Suprapubic skin (tissue), 4 donors: ENCODE measurements around the gene CLDN19. TPM values are rescaled to one million over a fixed set of nuclear protein-coding genes. Genes with fewer than 3 reads are reported as not detected.

Experiments used
- DNase-seq, 2 donors: peaks; one replicate each; pipeline ENCODE4 v3.0.0-alpha.2; 2019; ENCODE audit warnings: low spot score in 2 of 2
- H3K27ac ChIP-seq: fragments of 200-600 bp; sonication (generic); one replicate; pipeline ENCODE4 v1.5.1; 2019
- H3K27me3 ChIP-seq: fragments of 200-600 bp; sonication (generic); one replicate; pipeline ENCODE4 v1.5.1; 2019
- H3K36me3 ChIP-seq: fragments of 200-600 bp; sonication (generic); one replicate; pipeline ENCODE4 v1.5.1; 2019
- H3K4me1 ChIP-seq: fragments of 200-600 bp; sonication (generic); one replicate; pipeline ENCODE4 v1.5.1; 2019
- H3K4me3 ChIP-seq: fragments of 200-600 bp; sonication (generic); one replicate; pipeline ENCODE4 v1.5.1; 2019; ENCODE audit warnings: mild to moderate bottlenecking
- H3K9me3 ChIP-seq: fragments of 200-600 bp; sonication (generic); one replicate; pipeline ENCODE4 v1.5.1; 2019
- EP300 ChIP-seq: sonication (generic); formaldehyde crosslinking; IDR thresholded peaks from one replicate; pipeline ENCODE4 v1.6.1; 2017; ENCODE audit warnings: antibody characterized with exemption
- POLR2A ChIP-seq, 2 donors: fragments of 450-650 bp; IDR thresholded peaks; one replicate each; pipeline ENCODE4 v1.6.1; 2017; ENCODE audit warnings: antibody characterized with exemption in 2 of 2, mild to moderate bottlenecking in 2 of 2, moderate library complexity in 2 of 2
- POLR2AphosphoS5 ChIP-seq, 3 donors: sonication (generic); formaldehyde crosslinking; IDR thresholded peaks; one replicate each; pipeline ENCODE4 v1.6.1; 2017; ENCODE audit warnings: antibody characterized with exemption in 3 of 3
- WGBS: methylation state at CpG from one replicate; pipeline ENCODE4 v1.1.5; 2018; 5-methylcytosine and 5-hydroxymethylcytosine counted together
- total RNA-seq, 4 donors: library from RNA; depleted of rRNA; stranded (reverse); fragments of >200 nt; gene quantifications; one replicate each; pipeline ENCODE4 v1.1.0, GENCODE V29; 2016
- TF ChIP-seq, protein P1 (sequence below), 2 donors: fragments of 200-600 bp in 1 of 2; fragments of 450-650 bp in 1 of 2; sonication (generic) in 1 of 2; IDR thresholded peaks; one replicate each; pipeline ENCODE4 v1.5.1; 2016 to 2019; ENCODE audit warnings: antibody characterized with exemption in 2 of 2, mild to moderate bottlenecking in 1 of 2, moderate library complexity in 1 of 2

Gene CLDN19
- total RNA-seq, 4 donors from 2014 or later, result 0.38 to 0.98 (median 0.44) TPM; not detected in 1

DNA sequence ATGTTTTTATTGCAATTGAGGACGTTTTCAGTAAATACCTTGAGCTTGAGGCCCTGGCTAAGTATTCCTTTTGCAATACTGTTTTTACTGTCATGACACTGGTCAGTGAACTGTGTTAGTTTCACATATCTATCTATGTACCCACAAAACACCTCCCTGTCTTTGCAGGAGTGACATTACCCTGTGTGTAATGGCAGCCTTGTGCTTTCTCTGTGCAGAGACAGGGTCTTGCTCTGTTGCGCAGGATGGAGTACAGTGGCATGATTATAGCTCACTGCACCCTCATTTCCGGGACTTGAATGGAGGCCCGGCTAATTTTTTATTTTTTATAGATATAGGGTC, 48.9 kb downstream of the CLDN19 start:
- no peak for TF ChIP-seq EP300
- TF ChIP-seq POLR2A (IDR thresholded peaks at IDR 0.05), result no peak
- TF ChIP-seq POLR2AphosphoS5 (IDR thresholded peaks at IDR 0.05), result no peak
- TF ChIP-seq, protein P1, sequence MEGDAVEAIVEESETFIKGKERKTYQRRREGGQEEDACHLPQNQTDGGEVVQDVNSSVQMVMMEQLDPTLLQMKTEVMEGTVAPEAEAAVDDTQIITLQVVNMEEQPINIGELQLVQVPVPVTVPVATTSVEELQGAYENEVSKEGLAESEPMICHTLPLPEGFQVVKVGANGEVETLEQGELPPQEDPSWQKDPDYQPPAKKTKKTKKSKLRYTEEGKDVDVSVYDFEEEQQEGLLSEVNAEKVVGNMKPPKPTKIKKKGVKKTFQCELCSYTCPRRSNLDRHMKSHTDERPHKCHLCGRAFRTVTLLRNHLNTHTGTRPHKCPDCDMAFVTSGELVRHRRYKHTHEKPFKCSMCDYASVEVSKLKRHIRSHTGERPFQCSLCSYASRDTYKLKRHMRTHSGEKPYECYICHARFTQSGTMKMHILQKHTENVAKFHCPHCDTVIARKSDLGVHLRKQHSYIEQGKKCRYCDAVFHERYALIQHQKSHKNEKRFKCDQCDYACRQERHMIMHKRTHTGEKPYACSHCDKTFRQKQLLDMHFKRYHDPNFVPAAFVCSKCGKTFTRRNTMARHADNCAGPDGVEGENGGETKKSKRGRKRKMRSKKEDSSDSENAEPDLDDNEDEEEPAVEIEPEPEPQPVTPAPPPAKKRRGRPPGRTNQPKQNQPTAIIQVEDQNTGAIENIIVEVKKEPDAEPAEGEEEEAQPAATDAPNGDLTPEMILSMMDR (IDR thresholded peaks at IDR 0.05), result no peak
- Histone ChIP-seq H3K36me3 (peaks cover 17% of the 10 kb centered on the region), H3K27ac (no peak overlapping the region), H3K4me1 (peaks cover 74% of the 10 kb centered on the region), H3K4me3 (no peak overlapping the region), H3K9me3 (no peaks in the 10 kb centered on the region), H3K27me3 (no peaks in the 10 kb centered on the region)
- DNase-seq, result no peak
- WGBS, result 69% methylated on average over 4 of the region's 4 CpGs

DNA sequence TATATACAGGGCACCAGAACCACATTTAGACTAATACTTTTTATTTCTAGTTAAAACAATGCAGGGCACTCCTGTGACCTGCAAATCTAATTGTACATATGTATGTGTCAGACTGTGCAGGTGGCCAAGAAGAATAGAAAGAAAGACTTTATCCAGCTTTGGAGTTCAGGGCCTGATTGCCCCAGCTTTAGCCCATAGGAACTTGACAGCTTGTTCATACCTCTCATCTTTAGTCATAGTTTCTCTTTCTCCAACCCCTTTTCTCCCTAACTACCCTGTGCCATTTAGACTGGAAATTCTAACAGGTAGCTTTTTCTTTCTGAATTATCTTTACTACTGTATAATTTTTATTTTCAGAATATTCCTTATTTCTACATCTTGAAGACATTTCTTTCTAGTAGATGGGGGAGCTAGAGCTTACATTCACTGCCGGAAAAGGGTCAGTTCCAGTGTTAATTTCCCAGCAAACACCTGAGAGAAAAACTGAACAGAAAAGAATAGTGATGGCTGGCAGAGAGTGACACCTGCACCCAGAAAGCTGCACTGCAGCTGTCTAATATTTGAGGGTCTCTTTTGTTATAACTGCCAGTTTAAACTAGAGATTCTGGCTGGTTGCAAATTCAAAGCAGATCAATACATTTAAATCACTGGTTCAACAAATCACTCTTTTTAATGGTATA, 49.4 kb downstream of the CLDN19 start:
- peaks cover 79% of the 10 kb centered on the region for H3K4me1 ChIP-seq
- 70% methylated on average over 1 of the region's 1 CpG for WGBS

DNA sequence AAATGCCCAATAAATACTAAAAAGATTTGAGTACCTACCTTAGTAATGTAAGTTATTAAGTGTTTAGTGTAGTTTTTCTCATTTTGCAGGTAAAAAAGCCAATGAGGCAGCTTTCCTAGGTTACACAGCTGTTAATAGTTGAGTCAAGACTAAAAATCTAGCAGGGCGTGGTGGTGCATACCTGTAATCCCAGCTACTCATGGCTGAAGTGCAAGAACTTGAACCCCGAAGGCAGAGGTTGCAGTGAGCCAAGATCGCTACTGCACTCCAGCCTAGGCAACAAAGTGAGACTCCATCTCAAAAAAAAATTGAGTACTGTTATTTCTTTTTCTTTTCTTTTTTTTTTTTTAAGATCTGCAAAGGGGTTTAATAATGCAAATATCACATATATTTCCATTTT, 50.1 kb downstream of the CLDN19 start:
- TF ChIP-seq POLR2AphosphoS5 (IDR thresholded peaks at IDR 0.05), result no peak
- TF ChIP-seq, protein P1 (IDR thresholded peaks at IDR 0.05), result no peak
- TF ChIP-seq EP300, result no peak
- no peak for TF ChIP-seq POLR2A (IDR thresholded peaks at IDR 0.05)
- Histone ChIP-seq H3K9me3 (no peaks in the 10 kb centered on the region), H3K27ac (no peak overlapping the region), H3K36me3 (peaks cover 5% of the 10 kb centered on the region), H3K27me3 (no peaks in the 10 kb centered on the region), H3K4me1 (peaks cover 86% of the 10 kb centered on the region), H3K4me3 (no peak overlapping the region)
- 49% methylated on average over 3 of the region's 3 CpGs for WGBS
- DNase-seq, result no peak

More for the DNA sequence above, 49.4 kb downstream of the CLDN19 start:
- no peak overlapping the region for H3K27ac ChIP-seq
- H3K27me3 ChIP-seq, result no peaks in the 10 kb centered on the region
- no peak overlapping the region for H3K4me3 ChIP-seq
- no peaks in the 10 kb centered on the region for H3K9me3 ChIP-seq
- H3K36me3 ChIP-seq, result peaks cover 12% of the 10 kb centered on the region
- TF ChIP-seq POLR2A (IDR thresholded peaks at IDR 0.05) (no peak), POLR2AphosphoS5 (IDR thresholded peaks at IDR 0.05) (no peak), EP300 (no peak)
- TF ChIP-seq, protein P1 (IDR thresholded peaks at IDR 0.05), result no peak
- no peak for DNase-seq

DNA sequence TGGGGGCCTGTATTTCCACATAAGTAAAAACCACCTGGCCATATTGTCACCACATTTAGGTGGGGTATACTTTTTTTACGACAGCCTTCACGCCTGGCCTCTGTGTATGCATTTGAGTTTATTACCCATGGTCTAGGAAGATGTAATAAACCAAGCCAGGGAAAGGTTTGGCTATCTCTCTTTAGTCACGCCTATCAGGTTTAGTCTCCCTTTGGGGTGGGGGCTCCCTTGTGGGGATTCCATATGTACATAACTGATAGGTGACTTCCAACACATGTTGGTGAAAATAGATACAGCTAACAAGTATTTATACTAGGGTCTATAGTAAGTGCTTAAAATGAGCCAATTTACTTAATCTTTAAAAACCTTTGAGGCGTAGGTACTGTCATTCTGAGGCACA, 53.6 kb downstream of the CLDN19 start:
- 67% methylated on average over 4 of the region's 4 CpGs for WGBS
- Histone ChIP-seq H3K4me3 (no peak overlapping the region), H3K4me1 (peaks cover 78% of the 10 kb centered on the region), H3K9me3 (no peaks in the 10 kb centered on the region), H3K36me3 (peaks cover 2% of the 10 kb centered on the region), H3K27me3 (no peaks in the 10 kb centered on the region), H3K27ac (no peak overlapping the region)
- no peak for DNase-seq
- TF ChIP-seq, protein P1 (IDR thresholded peaks at IDR 0.05), result no peak
- TF ChIP-seq POLR2AphosphoS5 (IDR thresholded peaks at IDR 0.05), result no peak
- no peak for TF ChIP-seq EP300
- no peak for TF ChIP-seq POLR2A (IDR thresholded peaks at IDR 0.05)

DNA sequence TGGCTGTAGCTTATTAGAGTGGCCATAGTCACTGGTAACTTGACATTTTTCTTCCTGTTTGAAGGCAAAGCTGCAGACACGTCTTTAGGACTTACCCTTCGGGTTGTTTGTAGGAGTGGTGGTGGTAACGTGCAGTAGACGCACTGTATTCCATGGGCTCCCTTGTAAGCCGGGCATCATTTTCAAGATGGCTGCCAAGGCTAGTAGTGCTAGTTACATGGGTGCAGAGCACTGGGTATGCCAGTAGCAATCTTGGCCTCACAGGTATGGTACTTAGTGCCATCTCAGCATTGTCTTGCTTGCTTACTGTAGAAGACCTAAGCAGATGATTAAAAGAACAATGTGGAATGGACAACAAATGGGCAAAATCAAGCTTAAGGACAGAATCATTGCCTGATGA, 55.9 kb downstream of the CLDN19 start:
- WGBS, result 25% methylated on average over 5 of the region's 5 CpGs
- Histone ChIP-seq H3K4me1 (peaks cover 64% of the 10 kb centered on the region), H3K27ac (no peak overlapping the region), H3K36me3 (no peaks in the 10 kb centered on the region), H3K4me3 (peak overlapping the region; percentile 97), H3K9me3 (no peaks in the 10 kb centered on the region), H3K27me3 (no peaks in the 10 kb centered on the region)
- TF ChIP-seq, protein P1 (IDR thresholded peaks at IDR 0.05), result no peak
- no peak for TF ChIP-seq POLR2AphosphoS5 (IDR thresholded peaks at IDR 0.05)
- no peak for DNase-seq

Other genes with a start within 250 kb of the CLDN19 start
- gene PPIH, start 81.8 kb downstream of the CLDN19 start, total RNA-seq, result 10 to 100 TPM; 28.6 to 34.4 (median 29.9) TPM
- 100 to 1,000 TPM; 327 to 396 (median 357) TPM for gene YBX1, start 57.8 kb downstream of the CLDN19 start, total RNA-seq
- gene P3H1, start 26.8 kb upstream of the CLDN19 start, total RNA-seq, result 10 to 100 TPM; 12.5 to 19.8 (median 16.1) TPM
- gene C1orf50, start 27.0 kb upstream of the CLDN19 start, total RNA-seq, result 1 to 10 TPM; 2.2 to 7.6 (median 3.1) TPM
- gene TMEM269, start 44.8 kb upstream of the CLDN19 start, total RNA-seq, result under 1 TPM in 3 of 4 donors, not detected in 1; 0.11 to 0.17 (median 0.16) TPM
- gene ERMAP, start 76.9 kb upstream of the CLDN19 start, total RNA-seq, result 10 to 100 TPM in 3 of 4 donors, 1 to 10 TPM in 1; 8.9 to 26.2 (median 14.1) TPM
- 10 to 100 TPM in 3 of 4 donors, 1 to 10 TPM in 1; 6.8 to 21.8 (median 13.9) TPM for gene SVBP, start 77.2 kb upstream of the CLDN19 start, total RNA-seq
- gene ZNF691, start 106.4 kb upstream of the CLDN19 start, total RNA-seq, result 10 to 100 TPM in 3 of 4 donors, 1 to 10 TPM in 1; 6.5 to 15.4 (median 12.1) TPM
- 1,000 to 10,000 TPM in 1 of 4 donors, 100 to 1,000 TPM in 3; 466 to 1,239 (median 686) TPM for gene SLC2A1, start 218.6 kb upstream of the CLDN19 start, total RNA-seq